SK-N-SH treated with all-trans-retinoic acid at 6 μM for 48 hours (cell line): ENCODE results near the gene KLHL4.
"Not testable (repeated sequence)": the region's sequence is repeated elsewhere in the genome, so short reads cannot be mapped to it uniquely, and the experiment has no call there.

Experiments used
- ATAC-seq: fragments of 200-7000 bp; cut with Tn5 transposase; 3 replicates; pipeline ENCODE4 v1.9.1; 2020; ENCODE audit warnings: mild to moderate bottlenecking, moderate library complexity
- ARNTL ChIP-seq: fragments of 450-650 bp; formaldehyde crosslinking; IDR thresholded peaks from 2 replicates; pipeline ENCODE4 v1.5.0; 2020; ENCODE audit warnings: low read depth, mild to moderate bottlenecking, moderate library complexity, borderline replicate concordance
- BACH2 ChIP-seq: fragments of 250-450 bp; sonication (Bioruptor Pico); IDR thresholded peaks from 2 replicates; pipeline ENCODE4 v1.9.0; 2021; ENCODE audit warnings: mild to moderate bottlenecking, borderline replicate concordance
- CREB5 ChIP-seq: fragments of 250-450 bp; sonication (Bioruptor Pico); IDR thresholded peaks from 2 replicates; pipeline ENCODE4 v1.5.1; 2020; ENCODE audit warnings: low read depth, mild to moderate bottlenecking, moderate library complexity
- CSDC2 ChIP-seq: fragments of 250-450 bp; sonication (Bioruptor Pico); IDR thresholded peaks from 2 replicates; pipeline ENCODE4 v1.5.0; 2020; ENCODE audit warnings: mild to moderate bottlenecking, moderate library complexity
- CSRNP3 ChIP-seq: fragments of 250-450 bp; sonication (Bioruptor Pico); IDR thresholded peaks from 2 replicates; pipeline ENCODE4 v1.5.1; 2021; ENCODE audit warnings: mild to moderate bottlenecking, moderate library complexity
- ESRRG ChIP-seq: fragments of 250-450 bp; sonication (Bioruptor Pico); IDR thresholded peaks from 2 replicates; pipeline ENCODE4 v1.6.1; 2021; ENCODE audit warnings: mild to moderate bottlenecking
- GLIS3 ChIP-seq: fragments of 250-450 bp; sonication (Bioruptor Pico); IDR thresholded peaks from 2 replicates; pipeline ENCODE4 v1.5.0; 2020; ENCODE audit warnings: mild to moderate bottlenecking, moderate library complexity
- ISL1 ChIP-seq: fragments of 250-450 bp; sonication (Bioruptor Pico); IDR thresholded peaks from 2 replicates; pipeline ENCODE4 v2.1.2; 2022; ENCODE audit warnings: mild to moderate bottlenecking, moderate library complexity
- OSR1 ChIP-seq: fragments of 250-450 bp; sonication (Bioruptor Pico); IDR thresholded peaks from 2 replicates; pipeline ENCODE4 v1.8.0; 2022; ENCODE audit warnings: moderate library complexity, mild to moderate bottlenecking, inconsistent platforms
- PATZ1 ChIP-seq: fragments of 250-450 bp; sonication (Bioruptor Pico); IDR thresholded peaks from 2 replicates; pipeline ENCODE4 v1.8.0; 2020; ENCODE audit warnings: mild to moderate bottlenecking, moderate library complexity, borderline replicate concordance
- POU6F1 ChIP-seq: fragments of 250-450 bp; sonication (Bioruptor Pico); IDR thresholded peaks from 2 replicates; pipeline ENCODE4 v1.8.0; 2021; ENCODE audit warnings: low read depth, mild to moderate bottlenecking, moderate library complexity, borderline replicate concordance
- PPARA ChIP-seq: fragments of 250-450 bp; sonication (Bioruptor Pico); IDR thresholded peaks from 2 replicates; pipeline ENCODE4 v1.5.0; 2020; ENCODE audit warnings: mild to moderate bottlenecking, borderline replicate concordance
- RARB ChIP-seq: fragments of 250-450 bp; sonication (Bioruptor Pico); IDR thresholded peaks from 2 replicates; pipeline ENCODE4 v1.8.0; 2021; ENCODE audit warnings: mild to moderate bottlenecking, moderate library complexity
- TCF4 ChIP-seq: fragments of 250-450 bp; sonication (Bioruptor Pico); IDR thresholded peaks from 2 replicates; pipeline ENCODE4 v1.8.0; 2021; ENCODE audit warnings: mild to moderate bottlenecking, moderate library complexity, borderline replicate concordance
- TOX ChIP-seq: fragments of 250-450 bp; sonication (Bioruptor Pico); IDR thresholded peaks from 2 replicates; pipeline ENCODE4 v1.8.0; 2021; ENCODE audit warnings: mild to moderate bottlenecking, moderate library complexity, borderline replicate concordance
- TSHZ2 ChIP-seq: fragments of 250-450 bp; sonication (Bioruptor Pico); IDR thresholded peaks from 2 replicates; pipeline ENCODE4 v1.5.0; 2020; ENCODE audit warnings: mild to moderate bottlenecking, moderate library complexity
- ZC3H10 ChIP-seq: fragments of 250-450 bp; sonication (Bioruptor Pico); IDR thresholded peaks from 2 replicates; pipeline ENCODE4 v1.5.1; 2021; ENCODE audit warnings: mild to moderate bottlenecking, moderate library complexity
- ZFP3 ChIP-seq: fragments of 250-450 bp; sonication (Bioruptor Pico); IDR thresholded peaks from 2 replicates; pipeline ENCODE4 v1.5.0; 2020; ENCODE audit warnings: mild to moderate bottlenecking, moderate library complexity
- ZFP30 ChIP-seq: fragments of 450-650 bp; formaldehyde crosslinking; IDR thresholded peaks from 2 replicates; pipeline ENCODE4 v1.5.0; 2022; ENCODE audit warnings: mild to moderate bottlenecking, moderate library complexity
- ZNF565 ChIP-seq: fragments of 450-650 bp; formaldehyde crosslinking; conservative IDR thresholded peaks from 2 replicates; pipeline ENCODE4 v1.5.0; 2020; ENCODE audit warnings: low read depth, mild to moderate bottlenecking, moderate library complexity
- ZNF8 ChIP-seq: fragments of 450-650 bp; formaldehyde crosslinking; IDR thresholded peaks from 2 replicates; pipeline ENCODE4 v1.5.0; 2020; ENCODE audit warnings: mild to moderate bottlenecking, moderate library complexity

The KLHL4 gene

GRCh38 chrX:87693204-87693603 lies 175.6 kb downstream of the KLHL4 start:
- TF ChIP-seq ISL1 (CRISPR knock-in tag), result no peak
- ATAC-seq, result no peak

GRCh38 chrX:87697409-87697808 lies 179.8 kb downstream of the KLHL4 start:
- ATAC-seq, result no peak
- TF ChIP-seq RARB, result no peak
- no peak for TF ChIP-seq ZC3H10 (CRISPR knock-in tag)
- TF ChIP-seq PPARA (CRISPR knock-in tag), result no peak
- no peak for TF ChIP-seq TSHZ2 (CRISPR knock-in tag)
- TF ChIP-seq ZNF565 (CRISPR knock-in tag), result no peak
- no peak for TF ChIP-seq TCF4 (CRISPR knock-in tag)
- TF ChIP-seq ZNF8 (CRISPR knock-in tag), result no peak
- TF ChIP-seq ARNTL (CRISPR knock-in tag), result no peak
- TF ChIP-seq CSDC2 (CRISPR knock-in tag), result no peak
- TF ChIP-seq ESRRG (CRISPR knock-in tag), result no peak
- no peak for TF ChIP-seq ISL1 (CRISPR knock-in tag)
- TF ChIP-seq ZFP3 (CRISPR knock-in tag), result no peak
- TF ChIP-seq CSRNP3 (CRISPR knock-in tag), result no peak
- TF ChIP-seq POU6F1, result no peak
- TF ChIP-seq BACH2 (CRISPR knock-in tag), result no peak

- TF ChIP-seq ZFP30, result no peak
- no peak for TF ChIP-seq ZNF565 (CRISPR knock-in tag)
- no peak for TF ChIP-seq POU6F1
- TF ChIP-seq CSDC2 (CRISPR knock-in tag), result no peak
- no peak for TF ChIP-seq TOX (CRISPR knock-in tag)
- TF ChIP-seq ISL1 (CRISPR knock-in tag), result no peak
- no peak for TF ChIP-seq ARNTL (CRISPR knock-in tag)
- no peak for TF ChIP-seq GLIS3 (CRISPR knock-in tag)
- no peak for TF ChIP-seq RARB
- TF ChIP-seq ESRRG (CRISPR knock-in tag), result no peak
- no peak for TF ChIP-seq TSHZ2 (CRISPR knock-in tag)
- TF ChIP-seq PATZ1 (CRISPR knock-in tag), result no peak
- no peak for TF ChIP-seq OSR1 (CRISPR knock-in tag)
- no peak for TF ChIP-seq CREB5 (CRISPR knock-in tag)
- ATAC-seq, result no peak
These were observed 185.2 kb downstream of the KLHL4 start for GRCh38 chrX:87702795-87703194.

- ATAC-seq, result not testable (repeated sequence)
These were observed 185.9 kb downstream of the KLHL4 start for GRCh38 chrX:87703469-87703868.
